HG03175 (cell line): ENCODE data around the gene GLCCI1.
"Not testable (repeated sequence)": the region's sequence is repeated elsewhere in the genome, so short reads cannot be mapped to it uniquely, and the experiment has no call there.

ENCODE experiments used
- ATAC-seq: cut with Tn5 transposase; IDR thresholded peaks from one replicate; pipeline ENCODE4 v1.9.1; 2021; ENCODE audit warnings: mild to moderate bottlenecking, moderate library complexity; ENCODE audit not compliant: unreplicated experiment

GLCCI1 gene

GRCh38 chr7:8086239-8086638 is 117.6 kb downstream of the GLCCI1 start:
- no peak for ATAC-seq

- no peak for ATAC-seq
Observed at GRCh38 chr7:8089036-8089780, 120.6 kb downstream of the GLCCI1 start.

GRCh38 chr7:8092140-8092539 is 123.5 kb downstream of the GLCCI1 start:
- ATAC-seq, result no peak

GRCh38 chr7:8094164-8095140 is 125.9 kb downstream of the GLCCI1 start:
- ATAC-seq, result no peak

- not testable (repeated sequence) for ATAC-seq
Observed at GRCh38 chr7:8101292-8101691, 132.7 kb downstream of the GLCCI1 start.

- ATAC-seq, result no peak
Observed at GRCh38 chr7:8103282-8103681, 134.7 kb downstream of the GLCCI1 start.

- ATAC-seq, result no peak
Observed at GRCh38 chr7:8105449-8106095, 137.0 kb downstream of the GLCCI1 start.

- no peak for ATAC-seq
Observed at GRCh38 chr7:8109196-8110022, 140.8 kb downstream of the GLCCI1 start.

- no peak for ATAC-seq
Observed at GRCh38 chr7:8111282-8111960, 142.8 kb downstream of the GLCCI1 start.

- no peak for ATAC-seq
Observed at GRCh38 chr7:8112685-8113084, 144.1 kb downstream of the GLCCI1 start.

GRCh38 chr7:8113184-8113583 is 144.6 kb downstream of the GLCCI1 start:
- no peak for ATAC-seq

- ATAC-seq, result no peak
Observed at GRCh38 chr7:8114175-8114574, 145.6 kb downstream of the GLCCI1 start.

- peak; percentile 96 for ATAC-seq
Observed at GRCh38 chr7:8115547-8116402, 147.2 kb downstream of the GLCCI1 start.

- ATAC-seq, result no peak
Observed at GRCh38 chr7:8117195-8117594, 148.6 kb downstream of the GLCCI1 start.

GRCh38 chr7:8119262-8119661 is 150.7 kb downstream of the GLCCI1 start:
- ATAC-seq, result no peak

GRCh38 chr7:8120390-8121058 is 151.9 kb downstream of the GLCCI1 start:
- no peak for ATAC-seq

- no peak for ATAC-seq
Observed at GRCh38 chr7:8121243-8121642, 152.6 kb downstream of the GLCCI1 start.

GRCh38 chr7:8125680-8126444 is 157.3 kb downstream of the GLCCI1 start:
- ATAC-seq, result peak; percentile 79
